PC-3 (cell line): ENCODE measurements around the gene GFOD1. TPM values are rescaled to one million over a fixed set of nuclear protein-coding genes. Genes with fewer than 3 reads are reported as not detected.
A peak's percentile ranks its signal among the peaks of the same experiment; 100 is the strongest.

ENCODE experiments used
- ATAC-seq: fragments of 200-7000 bp; cut with Tn5 transposase; 2 replicates; pipeline ENCODE4 v1.9.1; 2020; ENCODE audit warnings: mild to moderate bottlenecking, moderate library complexity
- BruUV-seq: library from RNA; stranded (reverse); fragments of 400-500 nt; replicated peaks from 2 replicates; lab custom pipeline; 2021; lab: Mats Ljungman, UMichigan
- CTCF ChIA-PET: fragments of 300-600 bp; sonication (Branson Sonifier 250); formaldehyde crosslinking; loops from one replicate; lab custom pipeline; 2022; ENCODE audit warnings: antibody characterized with exemption; lab: Charles Lee
- POLR2A ChIA-PET: fragments of 300-600 bp; sonication (Branson Sonifier 250); formaldehyde crosslinking; loops from one replicate; lab custom pipeline; 2022; ENCODE audit warnings: antibody characterized with exemption; ENCODE audit not compliant: unreplicated experiment; lab: Charles Lee
- DNase-seq: peaks from one replicate; pipeline ENCODE4 v3.0.0-alpha.2; 2015
- H2AFZ ChIP-seq: fragments of 300-600 bp; sonication (generic); 2 replicates; pipeline ENCODE4 v1.6.0; 2016; ENCODE audit warnings: antibody characterized with exemption, low read length
- H3F3A ChIP-seq: fragments of 300-600 bp; sonication (generic); one replicate; pipeline ENCODE4 v1.6.0; 2017; ENCODE audit warnings: antibody characterized with exemption, low read length, control low read depth, mild to moderate bottlenecking; ENCODE audit not compliant: unreplicated experiment
- H3K27ac ChIP-seq: fragments of 300-600 bp; sonication (generic); 2 replicates; pipeline ENCODE4 v1.5.1; 2016; ENCODE audit warnings: mild to moderate bottlenecking, low read length
- H3K27me3 ChIP-seq: fragments of 300-600 bp; sonication (generic); 2 replicates; pipeline ENCODE4 v1.6.1; 2016; ENCODE audit warnings: low read length, mixed read lengths
- H3K36me3 ChIP-seq: fragments of 300-600 bp; sonication (generic); 2 replicates; pipeline ENCODE4 v1.6.1; 2016; ENCODE audit warnings: low read depth, mixed run types, low read length, mixed read lengths
- H3K4me1 ChIP-seq: fragments of 300-600 bp; sonication (generic); 2 replicates; pipeline ENCODE4 v1.5.1; 2016; ENCODE audit warnings: low read length; ENCODE audit not compliant: insufficient read depth
- H3K4me2 ChIP-seq: fragments of 300-600 bp; sonication (generic); 2 replicates; pipeline ENCODE4 v1.6.0; 2016; ENCODE audit warnings: low read length
- H3K4me3 ChIP-seq: fragments of 300-600 bp; sonication (generic); 2 replicates; pipeline ENCODE4 v1.5.1; 2016; ENCODE audit warnings: mild to moderate bottlenecking, low read length, mixed read lengths
- H3K79me2 ChIP-seq: fragments of 300-600 bp; sonication (generic); 2 replicates; pipeline ENCODE4 v1.6.1; 2017; ENCODE audit warnings: low read length, mixed read lengths
- H3K9ac ChIP-seq: fragments of 300-600 bp; sonication (generic); 2 replicates; pipeline ENCODE4 v1.6.0; 2016; ENCODE audit warnings: mild to moderate bottlenecking, low read length
- H3K9me2 ChIP-seq: fragments of 300-600 bp; sonication (generic); replicated peaks from 2 replicates; pipeline ENCODE4 v1.6.1; 2016; ENCODE audit warnings: mixed run types, low read length, mixed read lengths
- H3K9me3 ChIP-seq: fragments of 300-600 bp; sonication (generic); 2 replicates; pipeline ENCODE4 v1.6.1; 2016; ENCODE audit warnings: low read length, mixed read lengths
- H4K20me1 ChIP-seq: fragments of 300-600 bp; sonication (generic); 2 replicates; pipeline ENCODE4 v1.6.1; 2016; ENCODE audit warnings: low read length, mixed read lengths
- EZH2 ChIP-seq: fragments of 300-600 bp; sonication (generic); IDR thresholded peaks from one replicate; pipeline ENCODE4 v1.6.1; 2017; ENCODE audit warnings: antibody characterized with exemption, mild to moderate bottlenecking, low read length; ENCODE audit not compliant: unreplicated experiment
- EZH2phosphoT487 ChIP-seq: fragments of 300-600 bp; sonication (generic); IDR thresholded peaks from 2 replicates; pipeline ENCODE4 v1.6.1; 2018; ENCODE audit warnings: mild to moderate bottlenecking, antibody characterized with exemption, low read length, borderline replicate concordance
- intact Hi-C: fragments of 100-400 bp; cut with micrococcal nuclease; formaldehyde crosslinking; loops from 2 replicates; pipeline ENCODE4 v1.9.0; 2023
- total RNA-seq: library from RNA; depleted of rRNA; stranded (reverse); fragments of >200 nt; gene quantifications from 2 replicates; pipeline ENCODE4 v1.2.3, GENCODE V29; 2014
- TF ChIP-seq, protein P1 (sequence below): fragments of 300-600 bp; sonication (generic); conservative IDR thresholded peaks from 2 replicates; pipeline ENCODE4 v1.5.1; 2017; ENCODE audit warnings: antibody characterized with exemption, low read depth, mild to moderate bottlenecking, low read length

GFOD1 gene
- total RNA-seq, 1 experiment from 2014 or later: 16.0 TPM

DNA sequence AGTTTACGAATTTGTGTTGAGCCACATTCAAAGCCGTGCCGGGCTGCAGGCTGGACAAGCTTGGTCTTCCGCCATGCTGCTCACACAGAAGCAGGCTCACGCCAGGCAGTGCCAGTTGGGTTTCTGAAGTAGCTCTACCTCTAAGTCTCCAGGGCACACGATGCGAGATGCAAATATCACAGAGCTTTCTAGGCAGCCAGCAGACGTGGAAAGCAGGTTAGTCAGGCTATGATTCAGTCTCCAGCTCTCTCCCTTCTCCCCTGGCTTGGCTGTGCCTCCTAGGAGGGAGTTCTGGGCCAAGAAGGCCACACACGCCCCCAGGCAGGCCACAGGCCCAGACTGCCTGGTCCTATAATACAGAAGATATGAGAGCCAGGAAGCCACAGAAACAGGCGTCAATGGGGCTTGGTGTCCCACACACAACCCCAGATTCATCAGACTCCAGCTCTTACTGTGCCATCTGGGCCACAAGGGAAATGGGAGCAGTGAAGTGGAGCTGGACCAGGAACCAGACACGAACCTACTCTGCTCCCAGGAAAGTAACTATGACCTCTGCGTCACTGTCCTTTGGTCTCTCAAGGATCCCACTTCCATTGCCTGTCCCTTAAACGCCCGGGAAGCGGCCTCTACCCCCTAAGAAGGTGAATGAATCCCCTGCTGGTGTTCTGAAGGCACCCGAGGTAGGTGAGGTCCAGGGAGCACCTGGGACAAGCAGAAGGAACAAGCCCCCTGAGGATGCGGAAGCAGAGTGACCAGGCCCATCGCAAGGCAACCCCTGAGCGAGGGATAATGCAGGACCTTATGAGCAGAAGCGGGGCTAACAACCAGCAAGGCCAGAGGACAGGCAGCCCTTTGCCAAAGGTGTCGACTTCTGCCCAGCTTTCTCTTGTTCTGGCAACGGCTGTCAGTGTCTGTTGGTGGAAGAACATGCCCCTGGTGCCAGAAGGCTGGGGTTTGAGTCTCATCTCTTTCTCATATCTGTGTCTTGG lies 61.2 kb downstream of the GFOD1 start:
- no peaks in the 10 kb centered on the region for H3F3A ChIP-seq
- no peak overlapping the region for H3K4me2 ChIP-seq
- H3K79me2 ChIP-seq: peaks cover 12% of the 10 kb centered on the region
- TF ChIP-seq EZH2phosphoT487: no peak
- no peak for TF ChIP-seq EZH2
- TF ChIP-seq, protein P1, sequence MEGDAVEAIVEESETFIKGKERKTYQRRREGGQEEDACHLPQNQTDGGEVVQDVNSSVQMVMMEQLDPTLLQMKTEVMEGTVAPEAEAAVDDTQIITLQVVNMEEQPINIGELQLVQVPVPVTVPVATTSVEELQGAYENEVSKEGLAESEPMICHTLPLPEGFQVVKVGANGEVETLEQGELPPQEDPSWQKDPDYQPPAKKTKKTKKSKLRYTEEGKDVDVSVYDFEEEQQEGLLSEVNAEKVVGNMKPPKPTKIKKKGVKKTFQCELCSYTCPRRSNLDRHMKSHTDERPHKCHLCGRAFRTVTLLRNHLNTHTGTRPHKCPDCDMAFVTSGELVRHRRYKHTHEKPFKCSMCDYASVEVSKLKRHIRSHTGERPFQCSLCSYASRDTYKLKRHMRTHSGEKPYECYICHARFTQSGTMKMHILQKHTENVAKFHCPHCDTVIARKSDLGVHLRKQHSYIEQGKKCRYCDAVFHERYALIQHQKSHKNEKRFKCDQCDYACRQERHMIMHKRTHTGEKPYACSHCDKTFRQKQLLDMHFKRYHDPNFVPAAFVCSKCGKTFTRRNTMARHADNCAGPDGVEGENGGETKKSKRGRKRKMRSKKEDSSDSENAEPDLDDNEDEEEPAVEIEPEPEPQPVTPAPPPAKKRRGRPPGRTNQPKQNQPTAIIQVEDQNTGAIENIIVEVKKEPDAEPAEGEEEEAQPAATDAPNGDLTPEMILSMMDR: no peak
- no peak; the same call in 1 of the 2 replicates for ATAC-seq
- no peaks in the 10 kb centered on the region for H3K27me3 ChIP-seq
- H3K27ac ChIP-seq: no peak overlapping the region
- H2AFZ ChIP-seq: no peak overlapping the region
- no peaks in the 10 kb centered on the region for H3K9me2 ChIP-seq
- no peak overlapping the region for H3K9ac ChIP-seq
- no TSS peak for BruUV-seq
- peaks cover 9% of the 10 kb centered on the region; the same call in 1 of the 2 replicates for H3K4me1 ChIP-seq
- ChIA-PET CTCF (no interaction called here), POLR2A (interaction anchor here (0.5 kb wide), 1 partner anchor 13 kb away, joined by 3 read pairs; no protein-coding TSS in a partner anchor)
- H3K9me3 ChIP-seq: no peaks in the 10 kb centered on the region
- intact Hi-C loops: no loop called here
- no peak overlapping the region for H3K4me3 ChIP-seq
- DNase-seq: peak; percentile 75
- H3K36me3 ChIP-seq: no peaks in the 10 kb centered on the region
- no peaks in the 10 kb centered on the region for H4K20me1 ChIP-seq

DNA sequence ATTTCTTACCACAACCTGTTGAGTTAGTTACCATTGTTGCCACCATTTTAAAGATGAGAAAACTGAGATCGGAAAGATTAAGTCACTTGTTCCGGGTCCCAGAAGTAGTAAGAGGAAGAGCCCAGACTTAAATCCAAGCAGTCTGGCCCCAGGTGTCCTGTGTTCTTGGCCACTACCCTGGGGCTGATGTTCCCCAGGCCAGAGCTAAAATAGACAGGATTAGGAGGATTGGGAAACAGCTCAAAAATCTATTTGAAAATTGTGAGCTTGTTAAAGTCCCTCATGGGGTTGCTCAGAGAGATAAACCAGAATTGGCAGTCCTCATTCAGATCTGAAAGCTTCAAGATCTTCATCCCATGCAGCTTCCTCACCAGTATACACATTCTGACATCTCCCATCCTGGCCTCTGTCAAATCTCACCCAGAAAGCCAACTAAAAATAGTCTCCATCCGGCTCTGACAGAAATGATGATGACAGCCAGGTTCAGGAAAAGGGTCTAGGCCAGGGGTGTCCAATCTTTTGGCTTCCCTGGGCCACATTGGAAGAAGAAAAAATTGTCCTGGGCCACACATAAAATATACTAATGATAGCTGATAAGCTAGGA lies 62.0 kb downstream of the GFOD1 start:
- Histone ChIP-seq H3K4me1 (peaks cover 9% of the 10 kb centered on the region; the same call in 1 of the 2 replicates), H2AFZ (no peak overlapping the region), H3K9me3 (no peaks in the 10 kb centered on the region), H3K4me3 (no peak overlapping the region), H3K9ac (no peak overlapping the region), H3K36me3 (no peaks in the 10 kb centered on the region), H3F3A (no peaks in the 10 kb centered on the region), H3K79me2 (peaks cover 12% of the 10 kb centered on the region), H3K9me2 (no peaks in the 10 kb centered on the region), H3K27ac (no peak overlapping the region), H4K20me1 (no peaks in the 10 kb centered on the region), H3K4me2 (no peak overlapping the region), H3K27me3 (no peaks in the 10 kb centered on the region)
- ATAC-seq: no peak
- TF ChIP-seq EZH2phosphoT487 (no peak), EZH2 (no peak)
- TF ChIP-seq, protein P1: no peak
- POLR2A ChIA-PET: interaction anchor here (0.5 kb wide), 1 partner anchor 13 kb away, joined by 3 read pairs; no protein-coding TSS in a partner anchor
- CTCF ChIA-PET: no interaction called here
- intact Hi-C loops: no loop called here
- DNase-seq: no peak
- no TSS peak for BruUV-seq
